Activated CD4-positive, alpha-beta memory T cell treated with anti-CD3 and anti-CD28 coated beads, Interleukin-2, amount 10 ng/mL, durations not matched to agents 7 days and 5 days (primary cell): ENCODE data around the gene DPM3. TPM values are rescaled to one million over a fixed set of nuclear protein-coding genes. Genes with fewer than 3 reads are reported as not detected.
"Not testable (repeated sequence)": the region's sequence is repeated elsewhere in the genome, so short reads cannot be mapped to it uniquely, and the experiment has no call there.

Source experiments
- CTCF ChIA-PET: fragments of 350-600 bp; sonication (Branson Sonifier 250); formaldehyde crosslinking; loops from one replicate; lab custom pipeline; 2021; ENCODE audit warnings: antibody characterized with exemption, inconsistent platforms; lab: Charles Lee
- POLR2A ChIA-PET: fragments of 350-600 bp; sonication (Branson Sonifier 250); formaldehyde crosslinking; loops from one replicate; lab custom pipeline; 2021; ENCODE audit warnings: antibody characterized with exemption; lab: Charles Lee
- DNase-seq: peaks from one replicate; pipeline ENCODE4 v3.0.0-alpha.2; 2020
- H3K27ac Mint-ChIP-seq: one replicate; pipeline ENCODE4 v1.8.0; 2021; ENCODE audit warnings: mild to moderate bottlenecking, mixed read lengths
- H3K27me3 Mint-ChIP-seq: one replicate; pipeline ENCODE4 v1.8.0; 2021; ENCODE audit warnings: mixed read lengths
- H3K36me3 Mint-ChIP-seq: one replicate; pipeline ENCODE4 v1.8.0; 2021; ENCODE audit warnings: low read depth, mixed read lengths
- H3K4me1 Mint-ChIP-seq: one replicate; pipeline ENCODE4 v1.8.0; 2021; ENCODE audit warnings: mixed read lengths
- H3K4me3 Mint-ChIP-seq: one replicate; pipeline ENCODE4 v1.8.0; 2021; ENCODE audit warnings: mild to moderate bottlenecking, mixed read lengths
- H3K9me3 Mint-ChIP-seq: one replicate; pipeline ENCODE4 v1.8.0; 2021; ENCODE audit warnings: mixed read lengths
- total RNA-seq, 2 experiments: library from RNA; stranded (reverse); gene quantifications; one replicate each; pipeline ENCODE4 v1.2.3, GENCODE V29; 2021

The DPM3 gene
- total RNA-seq, 2 experiments from 2014 or later = 80.2 to 80.6 TPM

- POLR2A ChIA-PET = interaction anchor here (0.8 to 7.5 kb wide), 29 partner anchors 9 to 844 kb away, joined by 3 to 133 read pairs (median 4); partner anchors contain the start of genes CLK2, DPM3, MTX1 and PMVK
- Mint-ChIP-seq H3K4me3 (peak within 1 kb of the TSS; percentile 97), H3K27me3 (no peaks in the 10 kb centered on the region), H3K9me3 (no peaks in the 10 kb centered on the region), H3K27ac (peak within 1 kb of the TSS; percentile 96), H3K36me3 (peaks cover 49% of the 10 kb centered on the region), H3K4me1 (peaks cover 62% of the 10 kb centered on the region)
- peak; percentile 78 for DNase-seq
- CTCF ChIA-PET = interaction anchor here (0.7 to 8.0 kb wide), 42 partner anchors 10 to 694 kb away, joined by 3 to 209 read pairs (median 6); partner anchors contain the start of genes ADAM15, DPM3, FDPS and FLAD1
Measured at GRCh38 chr1:155173478-155174323, 33.4 kb upstream of the DPM3 start, which contains the start of gene TRIM46. TSS of gene TRIM46 (plus strand) at chr1:155173849. CDS start at chr1:155173967, 118 bp downstream.

GRCh38 chr1:155172732-155173477, 32.6 kb upstream of the DPM3 start, which contains the start of gene KRTCAP2:
TSS of gene KRTCAP2 (minus strand) at chr1:155173304. CDS start at chr1:155173224, 80 bp downstream.
- ChIA-PET CTCF (interaction anchor here (0.6 to 8.0 kb wide), 56 partner anchors 9 to 1016 kb away, joined by 3 to 209 read pairs (median 4); partner anchors contain the start of genes ADAM15, ASH1L, CLK2 and DCST1), POLR2A (interaction anchor here (0.6 to 7.5 kb wide), 33 partner anchors 8 to 843 kb away, joined by 3 to 133 read pairs (median 4); partner anchors contain the start of genes CLK2, DPM3, FDPS and MTX1)
- peak; percentile 96 for DNase-seq
- Mint-ChIP-seq H3K27me3 (no peaks in the 10 kb centered on the region), H3K4me3 (peak within 1 kb of the TSS; percentile 97), H3K9me3 (no peaks in the 10 kb centered on the region), H3K27ac (peak within 1 kb of the TSS; percentile 96), H3K36me3 (peaks cover 46% of the 10 kb centered on the region), H3K4me1 (peaks cover 64% of the 10 kb centered on the region)

GRCh38 chr1:155171836-155172731, 31.8 kb upstream of the DPM3 start:
- Mint-ChIP-seq H3K4me1 (peaks cover 66% of the 10 kb centered on the region), H3K9me3 (no peaks in the 10 kb centered on the region), H3K36me3 (peaks cover 40% of the 10 kb centered on the region), H3K27me3 (no peaks in the 10 kb centered on the region), H3K4me3 (peak overlapping the region; percentile 97), H3K27ac (peak overlapping the region; percentile 96)
- no peak for DNase-seq
- ChIA-PET CTCF (interaction anchor here (0.6 to 8.0 kb wide), 40 partner anchors 8 to 693 kb away, joined by 3 to 209 read pairs (median 5); partner anchors contain the start of genes ADAM15, ASH1L, DCST1 and DCST2), POLR2A (interaction anchor here (0.8 to 7.5 kb wide), 28 partner anchors 8 to 844 kb away, joined by 3 to 133 read pairs (median 4); partner anchors contain the start of genes CLK2, DPM3, FDPS and MTX1)

GRCh38 chr1:155170806-155171205, 30.5 kb upstream of the DPM3 start:
- CTCF ChIA-PET = interaction anchor here (0.7 to 8.0 kb wide), 6 partner anchors 31 to 276 kb away, joined by 3 to 209 read pairs (median 6); partner anchors contain the start of genes DPM3 and SLC50A1
- H3K4me3 Mint-ChIP-seq = no peak overlapping the region
- H3K9me3 Mint-ChIP-seq = no peaks in the 10 kb centered on the region
- no peaks in the 10 kb centered on the region for H3K27me3 Mint-ChIP-seq
- peaks cover 54% of the 10 kb centered on the region for H3K4me1 Mint-ChIP-seq
- no peak overlapping the region for H3K27ac Mint-ChIP-seq
- peaks cover 32% of the 10 kb centered on the region for H3K36me3 Mint-ChIP-seq
- no peak for DNase-seq
- POLR2A ChIA-PET = no interaction called here

DNA sequence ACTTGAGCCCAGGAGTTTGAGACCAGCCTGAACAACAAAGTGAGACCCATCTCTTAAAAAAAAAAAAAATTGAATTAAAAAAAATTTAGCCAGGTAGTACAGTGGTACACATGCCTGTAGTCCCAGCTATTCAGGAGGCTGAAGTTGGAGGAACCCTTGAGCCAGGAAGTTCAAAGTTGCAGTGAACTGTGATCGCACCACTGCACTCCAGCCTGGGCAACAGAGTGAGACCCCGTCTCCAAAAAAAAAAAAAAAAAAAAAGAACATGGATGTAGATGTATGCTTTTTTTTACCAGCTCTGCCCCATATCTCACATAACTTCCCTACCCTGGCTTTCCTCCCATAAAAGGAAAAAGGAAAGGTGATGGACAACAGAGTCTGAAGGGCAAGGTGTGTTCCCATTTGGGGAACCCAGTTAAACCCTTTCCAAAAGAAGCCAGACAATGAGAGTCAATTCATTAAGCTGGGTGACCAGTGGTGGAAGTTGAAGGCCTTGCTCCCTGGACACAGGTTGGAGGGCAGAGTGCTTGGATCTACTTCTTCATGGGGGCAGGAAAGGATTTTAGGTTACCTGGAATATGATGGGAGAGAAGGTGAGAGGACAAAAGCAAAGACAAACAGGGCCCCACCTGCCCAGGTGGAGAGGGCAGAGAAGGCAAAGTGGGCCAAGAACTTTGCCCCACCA, 29.9 kb upstream of the DPM3 start:
- no peak overlapping the region for H3K4me3 Mint-ChIP-seq
- H3K4me1 Mint-ChIP-seq = peaks cover 49% of the 10 kb centered on the region
- ChIA-PET POLR2A (no interaction called here), CTCF (interaction anchor here (0.7 to 8.0 kb wide), 7 partner anchors 30 to 277 kb away, joined by 3 to 209 read pairs (median 7); partner anchors contain the start of genes DPM3 and SLC50A1)
- peaks cover 1% of the 10 kb centered on the region for H3K27me3 Mint-ChIP-seq
- DNase-seq = no peak
- no peak overlapping the region for H3K27ac Mint-ChIP-seq
- peaks cover 28% of the 10 kb centered on the region for H3K36me3 Mint-ChIP-seq
- no peaks in the 10 kb centered on the region for H3K9me3 Mint-ChIP-seq

GRCh38 chr1:155169541-155169940, 29.2 kb upstream of the DPM3 start:
- DNase-seq = no peak
- Mint-ChIP-seq H3K27ac (no peak overlapping the region), H3K27me3 (peaks cover 1% of the 10 kb centered on the region), H3K4me1 (peaks cover 42% of the 10 kb centered on the region), H3K4me3 (no peak overlapping the region), H3K36me3 (peaks cover 25% of the 10 kb centered on the region), H3K9me3 (no peaks in the 10 kb centered on the region)
- POLR2A ChIA-PET = interaction anchor here (1.3 kb wide), 1 partner anchor 78 kb away, joined by 5 read pairs; no protein-coding TSS in a partner anchor
- CTCF ChIA-PET = interaction anchor here (1.6 to 8.0 kb wide), 5 partner anchors 32 to 84 kb away, joined by 5 to 209 read pairs (median 25); no protein-coding TSS in a partner anchor

- Mint-ChIP-seq H3K36me3 (peaks cover 23% of the 10 kb centered on the region), H3K27me3 (peaks cover 1% of the 10 kb centered on the region), H3K4me3 (no peak overlapping the region), H3K27ac (no peak overlapping the region), H3K4me1 (peaks cover 37% of the 10 kb centered on the region), H3K9me3 (no peaks in the 10 kb centered on the region)
- ChIA-PET CTCF (interaction anchor here (0.8 to 8.0 kb wide), 16 partner anchors 15 to 125 kb away, joined by 3 to 209 read pairs (median 5); partner anchors contain the start of genes ADAM15 and SLC50A1), POLR2A (interaction anchor here (1.3 to 2.1 kb wide), 2 partner anchors 77 kb away, joined by 5 to 9 read pairs; no protein-coding TSS in a partner anchor)
- DNase-seq = no peak
Measured at GRCh38 chr1:155168456-155169210, 28.3 kb upstream of the DPM3 start.

DNA sequence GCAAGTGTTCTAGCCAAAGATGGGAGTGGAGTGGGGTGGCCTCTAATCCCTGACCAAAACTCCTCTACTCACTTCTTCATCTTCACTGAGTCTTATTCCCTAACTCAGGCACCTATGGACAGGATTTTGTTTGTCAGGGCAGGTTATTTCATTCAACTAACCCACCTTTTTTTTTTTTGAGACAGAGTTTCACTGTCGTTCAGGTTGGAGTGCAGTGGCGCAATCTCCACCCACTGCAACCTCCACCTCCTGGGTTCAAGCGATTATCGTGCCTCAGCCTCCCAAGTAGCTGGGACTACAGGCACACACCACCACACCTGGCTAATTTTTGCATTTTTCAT, 27.7 kb upstream of the DPM3 start:
- H3K27ac Mint-ChIP-seq, H3K9me3 Mint-ChIP-seq, DNase-seq, H3K27me3 Mint-ChIP-seq, H3K4me3 Mint-ChIP-seq: not testable (repeated sequence)
- CTCF ChIA-PET = interaction anchor here (0.7 to 8.0 kb wide), 19 partner anchors 14 to 168 kb away, joined by 3 to 209 read pairs (median 4); partner anchors contain the start of genes ADAM15 and SLC50A1
- POLR2A ChIA-PET = interaction anchor here (2.1 kb wide), 1 partner anchor 76 kb away, joined by 9 read pairs; no protein-coding TSS in a partner anchor
- Mint-ChIP-seq H3K36me3 (peaks cover 19% of the 10 kb centered on the region), H3K4me1 (peaks cover 32% of the 10 kb centered on the region)

- Mint-ChIP-seq H3K36me3 (peaks cover 17% of the 10 kb centered on the region), H3K4me3 (no peak overlapping the region)
Measured at GRCh38 chr1:155167166-155168104, 27.1 kb upstream of the DPM3 start.

More at GRCh38 chr1:155167166-155168104, 27.1 kb upstream of the DPM3 start:
- peaks cover 30% of the 10 kb centered on the region for H3K4me1 Mint-ChIP-seq
- H3K27me3 Mint-ChIP-seq = peaks cover 1% of the 10 kb centered on the region
- DNase-seq = peak; percentile 91
- POLR2A ChIA-PET = interaction anchor here (1.1 to 2.1 kb wide), 2 partner anchors 30 to 76 kb away, joined by 3 to 9 read pairs; no protein-coding TSS in a partner anchor
- CTCF ChIA-PET = interaction anchor here (0.7 to 8.0 kb wide), 19 partner anchors 13 to 169 kb away, joined by 3 to 209 read pairs (median 4); partner anchors contain the start of genes ADAM15 and SLC50A1
- no peaks in the 10 kb centered on the region for H3K9me3 Mint-ChIP-seq
- no peak overlapping the region for H3K27ac Mint-ChIP-seq
